HG03095 (cell line): ENCODE data around the gene AK1.

Experiments used
- ATAC-seq: cut with Tn5 transposase; IDR thresholded peaks from one replicate; pipeline ENCODE4 v1.9.1; 2021; ENCODE audit warnings: moderate library complexity; ENCODE audit not compliant: unreplicated experiment

AK1 gene

GRCh38 chr9:127825319-127826051 is 52.0 kb downstream of the AK1 start:
- ATAC-seq: no peak

DNA sequence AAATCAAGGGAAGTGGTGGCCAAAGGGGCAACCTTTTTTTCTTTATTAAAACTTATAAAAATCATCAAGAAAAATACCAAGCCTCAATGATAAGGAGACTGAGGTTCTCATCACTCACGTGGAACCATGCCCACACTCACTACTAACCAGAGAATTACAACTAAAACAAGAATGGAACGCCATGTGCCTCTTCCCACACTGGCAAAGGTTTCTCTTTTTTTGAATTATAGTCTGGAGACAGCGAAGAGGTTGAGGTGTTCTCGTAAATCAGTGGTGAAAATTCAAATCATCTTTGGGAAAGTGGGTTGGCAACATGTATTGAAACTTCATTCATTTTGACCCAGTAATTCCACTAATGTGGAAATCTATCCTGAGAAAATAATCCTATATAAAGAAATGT is 55.4 kb downstream of the AK1 start:
- no peak for ATAC-seq

DNA sequence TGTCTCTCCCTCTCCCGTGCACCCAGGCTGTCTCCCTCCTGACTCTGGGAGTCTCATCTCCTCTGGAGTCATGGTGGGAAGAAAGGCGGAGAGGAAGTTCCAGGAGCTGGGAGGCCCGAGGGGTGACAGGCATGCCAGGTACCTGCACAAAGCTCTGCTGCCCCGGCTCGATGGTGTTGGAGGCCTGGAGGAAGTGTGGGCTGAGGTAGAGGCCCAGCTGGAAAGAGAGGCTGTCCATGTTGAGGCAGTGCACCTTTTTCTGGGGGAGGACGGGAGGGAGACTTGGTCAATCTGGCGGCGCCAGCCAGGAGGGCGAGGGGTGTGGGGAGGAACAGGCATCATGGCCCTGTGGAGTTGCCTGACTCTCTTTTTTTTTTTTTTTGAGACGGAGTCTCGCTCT is 58.9 kb downstream of the AK1 start:
- no peak for ATAC-seq

DNA sequence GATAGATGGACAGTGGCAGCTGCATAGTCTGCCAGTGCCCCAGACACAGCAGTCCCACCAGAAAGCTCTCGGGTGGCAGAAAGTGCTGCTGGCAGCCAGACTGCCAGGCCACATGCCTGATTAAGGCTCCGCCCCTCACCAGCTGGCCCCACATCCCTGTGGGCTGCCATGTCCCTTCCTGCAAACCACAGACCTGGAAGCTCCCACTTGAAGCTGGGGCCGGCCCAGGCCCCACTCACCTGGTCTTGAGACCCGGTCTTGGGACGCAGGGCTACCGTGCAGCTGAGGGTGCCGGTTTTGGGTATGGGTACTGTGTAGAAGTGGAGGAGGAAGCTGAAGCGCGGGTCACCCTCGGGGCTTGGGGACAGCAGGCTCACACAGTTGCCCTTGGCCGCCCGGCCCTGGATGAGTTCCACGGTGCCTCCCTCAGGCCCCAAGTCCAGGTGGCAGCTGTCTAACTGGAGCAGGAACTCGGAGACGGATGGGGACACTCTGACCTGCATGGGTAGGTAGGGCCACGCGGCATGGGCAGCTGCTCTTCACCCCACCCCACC is 59.5 kb downstream of the AK1 start:
- no peak for ATAC-seq

- ATAC-seq: no peak
Measured at GRCh38 chr9:127816728-127817127, 60.7 kb downstream of the AK1 start.
